Heart left ventricle (tissue), 16 donors: Measurements from ENCODE around the gene RFX2. TPM values are rescaled to one million over a fixed set of nuclear protein-coding genes. Genes with fewer than 3 reads are reported as not detected.
A peak's percentile ranks its signal among the peaks of the same experiment; 100 is the strongest.

ENCODE experiments used
- ATAC-seq, 4 donors: fragments of 200-7000 bp; cut with Tn5 transposase; one replicate each; pipeline ENCODE4 v1.9.1; 2020 to 2022; ENCODE audit warnings: moderate library complexity in 4 of 4, mild to moderate bottlenecking in 3 of 4, moderate number of reproducible peaks in 1 of 4
- DNase-seq, 5 donors: peaks; one replicate each; pipeline ENCODE4 v3.0.0-alpha.2; 2020
- H3K27ac ChIP-seq, 12 donors: fragments of 200-600 bp; sonication (generic) in 4 of 12; one replicate each; pipeline versions ENCODE4 v1.5.0 to v1.8.0; 2016 to 2022; ENCODE audit warnings: mild to moderate bottlenecking in 2 of 12
- H3K27me3 ChIP-seq, 9 donors: fragments of 200-600 bp; sonication (generic) in 2 of 9; one replicate each; pipeline versions ENCODE4 v1.5.1 to v1.8.0; 2016 to 2022; ENCODE audit warnings: mild to moderate bottlenecking in 3 of 9
- H3K36me3 ChIP-seq, 9 donors: fragments of 200-600 bp; sonication (generic) in 2 of 9; one replicate each; pipeline versions ENCODE4 v1.5.0 to v1.8.0; 2018 to 2022; ENCODE audit warnings: mild to moderate bottlenecking in 2 of 9
- H3K4me1 ChIP-seq, 12 donors: fragments of 200-600 bp; sonication (generic) in 4 of 12; one replicate each; pipeline versions ENCODE4 v1.5.0 to v1.8.0; 2016 to 2022; ENCODE audit warnings: mild to moderate bottlenecking in 3 of 12
- H3K4me3 ChIP-seq, 12 donors: fragments of 200-600 bp; sonication (generic) in 4 of 12; one replicate each; pipeline versions ENCODE4 v1.5.0 to v1.8.0; 2017 to 2022; ENCODE audit warnings: mild to moderate bottlenecking in 9 of 12, moderate library complexity in 4 of 12
- H3K9me3 ChIP-seq, 12 donors: fragments of 200-600 bp; sonication (generic) in 4 of 12; one replicate each; pipeline versions ENCODE4 v1.5.0 to v1.8.0; 2016 to 2022; ENCODE audit warnings: mild to moderate bottlenecking in 1 of 12
- CTCF ChIP-seq, 12 donors: fragments of 200-600 bp; sonication (generic) in 4 of 12; IDR thresholded peaks; one replicate each; pipeline versions ENCODE4 v1.5.0 to v1.8.0; 2018 to 2022; ENCODE audit warnings: antibody characterized with exemption in 12 of 12, mild to moderate bottlenecking in 5 of 12
- POLR2A ChIP-seq, 2 donors: fragments of 450-650 bp; IDR thresholded peaks; one replicate each; pipeline ENCODE4 v1.6.1; 2017; ENCODE audit warnings: antibody characterized with exemption in 2 of 2, mild to moderate bottlenecking in 2 of 2, moderate library complexity in 2 of 2
- WGBS, 4 donors: extraction: QIAGEN DNeasy Blood & Tissue Kit in 2 of 4; methylation state at CpG; one replicate each; pipeline versions ENCODE4 v1.1.5 to v1.1.7; 2013 to 2018; 5-methylcytosine and 5-hydroxymethylcytosine counted together
- intact Hi-C, 10 donors: fragments of 100-400 bp; cut with DNase I; formaldehyde crosslinking; loops; one replicate each; pipeline versions ENCODE4 v1.11.1 to v1.14.2; 2022
- polyA plus RNA-seq, 2 donors: library from polyadenylated mRNA; stranded (reverse); fragments of 200-250 nt; gene quantifications; one replicate each; pipeline ENCODE4 v1.2.3, GENCODE V29; 2013
- total RNA-seq, 9 donors: library from RNA; depleted of rRNA in 2 of 9; stranded (reverse); fragments of >200 nt in 2 of 9; fragmentation: NEBNext Ultra II Directional in 3 of 9; extraction: Animal tissue kit (Norgen Biotek cat#: 25700) in 3 of 9; gene quantifications; one replicate each; pipeline versions ENCODE4 v1.1.0 to v1.2.4, GENCODE V29; 2016 to 2023
- donor health status: ischemic (EF 13 %, LVEDD 7.1; RV severe dilation, severe dysfunction).
- donor health status: healthy with polysubstance abuse.
- donor health status: DM: no; HTN: yes; CAD: no.
- donor health status: DM: no; HTN: no; CAD: no.
- donor health status: ischemic (EF 25% LVEDD 6.9; RV normal size, moderate dysfunction).
- donor health status: ischemic (EF 25% LVEDD 5.7; RV mildly dilated, moderate dysfunction).
- donor health status: healthy.
- donor health status: DM: yes; HTN: yes; CAD: no.
- donor health status: ischemic (EF 35%, LVEDD 5.7; RV mildly dilated, moderate dysfunction).
- donor health status: nonischemic (EF 11% LVEDD 7.7; RV severe dilation, severe dysfunction).
- donor health status: DM: yes; HTN: yes; CAD: no.
- donor health status: PGD.
- donor health status: ischemic (EF 29% LVEDD 5.4; RV normal size, mild dysfunction).
- donor health status: nonischemic (EF 23%, LVEDD 6.1; RV moderate dilation, normal function).

The RFX2 gene
- total and polyA plus RNA-seq, 11 donors: 2.8 to 20.0 (median 5.9) TPM

GRCh38 chr19:5995606-5996005, 114.7 kb downstream of the RFX2 start:
- TF ChIP-seq CTCF (IDR thresholded peaks at IDR 0.05) (no peak), POLR2A (IDR thresholded peaks at IDR 0.05) (no peak)
- 96 to 98% (median 96%) methylated on average over 10 to 16 of the region's 16 CpGs for WGBS, 4 donors
- Histone ChIP-seq H3K27me3 (no peaks in the 10 kb centered on the region), H3K9me3 (peaks cover 0 to 3% (median 0%) of the 10 kb centered on the region in 12 donors), H3K27ac (no peak overlapping the region), H3K36me3 (peaks cover 0 to 34% (median 12%) of the 10 kb centered on the region in 9 donors), H3K4me1 (peaks cover 0 to 20% (median 12%) of the 10 kb centered on the region in 12 donors), H3K4me3 (no peak overlapping the region)
- intact Hi-C loops: no loop called here
- peak in 1 of 5 donors; percentile 19 for DNase-seq
- ATAC-seq: no peak

DNA sequence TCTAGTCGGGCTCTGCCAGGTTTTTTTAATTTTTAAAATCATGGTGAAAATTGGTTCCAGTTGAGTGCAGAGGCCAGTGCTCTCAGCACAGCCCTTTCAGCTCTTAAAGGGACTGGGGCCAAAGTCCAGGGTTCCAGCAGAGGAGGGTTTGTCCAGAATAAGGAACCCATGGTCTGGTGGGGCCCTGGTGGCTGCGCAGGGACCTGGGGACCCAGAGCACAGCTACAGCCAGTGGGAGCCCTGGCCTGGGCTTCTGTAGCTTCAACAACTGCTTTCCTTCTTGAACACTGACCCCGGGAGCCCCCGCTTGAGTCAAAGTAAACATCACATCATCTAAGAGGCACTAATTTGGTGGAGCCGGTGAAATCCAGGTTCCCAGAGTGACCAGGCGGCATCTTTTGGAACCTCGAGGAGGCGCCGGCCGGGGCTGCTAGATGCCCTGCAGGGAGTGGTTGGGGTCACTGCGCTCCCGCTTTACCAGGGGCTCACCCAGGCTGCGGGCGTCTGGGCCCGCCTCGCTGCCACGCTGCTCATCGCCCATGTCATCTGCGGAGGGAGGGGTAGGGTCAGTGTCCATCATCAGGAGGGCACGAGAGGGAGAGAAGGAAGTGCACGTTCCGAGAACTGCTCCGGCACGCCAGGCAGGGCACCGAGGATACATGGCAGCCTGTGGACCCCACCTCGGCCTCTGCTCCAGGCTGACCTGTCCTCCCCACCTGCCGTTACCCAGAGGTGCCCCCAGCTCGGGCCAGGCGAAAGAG, 115.7 kb downstream of the RFX2 start:
- H3K9me3 ChIP-seq: no peaks in the 10 kb centered on the region
- no peak for TF ChIP-seq CTCF (IDR thresholded peaks at IDR 0.05)
- no peak for TF ChIP-seq POLR2A (IDR thresholded peaks at IDR 0.05)
- peaks cover 0 to 20% (median 12%) of the 10 kb centered on the region in 12 donors for H3K4me1 ChIP-seq
- DNase-seq: peak in 1 of 5 donors; percentile 11
- peaks cover 0 to 25% (median 6%) of the 10 kb centered on the region in 9 donors for H3K36me3 ChIP-seq
- no peak for ATAC-seq
- no peaks in the 10 kb centered on the region for H3K27me3 ChIP-seq
- intact Hi-C loops: no loop called here
- WGBS, 4 donors: 92 to 95% (median 94%) methylated on average over 17 to 29 of the region's 29 CpGs
- H3K4me3 ChIP-seq: peak overlapping the region in 3 of 12 donors; percentile 17 to 30 (median 26)
- H3K27ac ChIP-seq: peak overlapping the region in 3 of 12 donors; percentile 2 to 12 (median 7)

DNA sequence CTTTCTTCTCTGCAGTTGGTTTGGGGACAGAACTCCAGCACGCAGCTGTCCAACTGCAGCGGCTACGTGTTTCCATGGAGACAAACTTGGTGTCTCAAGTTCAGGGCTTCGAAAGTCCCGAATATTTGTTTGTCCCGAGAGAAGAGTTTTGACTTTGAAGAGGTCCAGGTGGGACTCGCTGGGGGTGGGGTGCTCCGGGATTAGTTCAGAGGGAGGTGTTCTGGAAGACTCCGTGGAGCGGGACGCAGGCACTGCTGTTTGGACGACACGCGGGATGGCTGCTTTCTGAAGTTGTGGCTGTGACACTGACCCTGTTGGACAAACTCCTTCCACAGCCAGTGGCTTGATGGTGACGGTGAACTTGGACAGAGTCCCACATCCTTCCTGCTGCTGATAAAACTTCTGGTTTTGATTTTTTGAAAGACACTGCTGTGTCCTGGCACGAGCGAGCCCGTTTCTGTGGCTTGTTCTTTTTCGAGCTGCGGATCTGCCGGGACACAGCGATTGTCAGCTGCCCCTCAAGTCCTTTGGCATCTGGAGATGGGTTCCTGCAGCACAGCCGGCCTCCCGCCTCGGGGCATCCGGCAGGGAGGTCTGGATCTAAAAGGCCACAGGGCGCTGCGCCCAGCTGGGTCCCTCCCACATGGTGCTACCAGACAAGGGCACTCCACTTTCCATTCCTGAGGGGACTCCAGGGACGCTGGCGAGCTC, 116.5 kb downstream of the RFX2 start:
- ATAC-seq (peak in 3 of 4 donors; percentile 26 to 60 (median 49)), DNase-seq (peak in 4 of 5 donors; percentile 41 to 80 (median 56))
- 33 to 45% (median 38%) methylated on average over 30 of the region's 30 CpGs for WGBS, 4 donors
- Histone ChIP-seq H3K27me3 (no peaks in the 10 kb centered on the region), H3K27ac (peak overlapping the region in 5 of 12 donors; percentile 2 to 15 (median 10)), H3K4me3 (peak overlapping the region in 8 of 12 donors; percentile 15 to 38 (median 25)), H3K9me3 (no peaks in the 10 kb centered on the region), H3K36me3 (peaks cover 0 to 22% (median 6%) of the 10 kb centered on the region in 9 donors), H3K4me1 (peaks cover 0 to 20% (median 12%) of the 10 kb centered on the region in 12 donors)
- TF ChIP-seq POLR2A (IDR thresholded peaks at IDR 0.05) (no peak), CTCF (IDR thresholded peaks at IDR 0.05) (no peak)
- intact Hi-C loops: no loop called here

DNA sequence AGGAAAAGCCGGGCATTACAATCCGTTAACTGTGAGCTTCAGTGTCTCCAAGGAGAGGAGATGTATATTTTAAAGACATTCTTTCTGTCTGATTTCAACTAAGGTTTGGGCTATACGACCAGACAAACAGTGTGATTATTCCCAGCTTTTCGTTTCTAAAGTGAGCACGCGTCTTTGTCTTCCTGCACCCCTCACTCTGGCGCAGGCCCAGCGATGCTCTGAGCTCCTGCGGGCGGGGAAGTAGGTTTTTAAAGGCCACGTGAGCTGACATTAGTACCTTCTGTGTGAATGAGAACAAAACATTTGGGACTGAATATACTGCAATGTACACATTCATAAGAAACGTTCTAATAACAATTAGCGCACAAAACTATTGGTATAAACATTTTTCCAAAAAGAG, 117.1 kb downstream of the RFX2 start:
- Histone ChIP-seq H3K27me3 (no peaks in the 10 kb centered on the region), H3K36me3 (peaks cover 0 to 22% (median 6%) of the 10 kb centered on the region in 9 donors), H3K9me3 (no peaks in the 10 kb centered on the region), H3K27ac (peak overlapping the region in 2 of 12 donors; percentile 7 to 66), H3K4me1 (peaks cover 0 to 20% (median 12%) of the 10 kb centered on the region in 12 donors), H3K4me3 (peak overlapping the region in 1 of 12 donors; percentile 38)
- TF ChIP-seq CTCF (IDR thresholded peaks at IDR 0.05): no peak
- TF ChIP-seq POLR2A (IDR thresholded peaks at IDR 0.05): no peak
- 56 to 76% (median 63%) methylated on average over 13 of the region's 13 CpGs for WGBS, 4 donors
- ATAC-seq (no peak), DNase-seq (no peak)
- intact Hi-C loops: no loop called here
